GM18861 (cell line): ENCODE data around the gene VTI1A.
A peak's percentile ranks its signal among the peaks of the same experiment; 100 is the strongest.

Experiments used
- ATAC-seq: cut with Tn5 transposase; IDR thresholded peaks from one replicate; pipeline ENCODE4 v1.9.1; 2021; ENCODE audit not compliant: unreplicated experiment

The VTI1A gene

GRCh38 chr10:112503643-112504042, 56.6 kb downstream of the VTI1A start:
- ATAC-seq: no peak

- no peak for ATAC-seq
Measured at GRCh38 chr10:112507046-112507445, 60.0 kb downstream of the VTI1A start.

- ATAC-seq: no peak
Measured at GRCh38 chr10:112507988-112508387, 61.0 kb downstream of the VTI1A start.

GRCh38 chr10:112509558-112510291, 62.7 kb downstream of the VTI1A start:
- no peak for ATAC-seq

- no peak for ATAC-seq
Measured at GRCh38 chr10:112510384-112510783, 63.4 kb downstream of the VTI1A start.

- no peak for ATAC-seq
Measured at GRCh38 chr10:112512294-112512693, 65.3 kb downstream of the VTI1A start.

GRCh38 chr10:112515126-112515525, 68.1 kb downstream of the VTI1A start:
- ATAC-seq: no peak

GRCh38 chr10:112515852-112516251, 68.8 kb downstream of the VTI1A start:
- ATAC-seq: no peak

- ATAC-seq: no peak
Measured at GRCh38 chr10:112517451-112517862, 70.4 kb downstream of the VTI1A start.

- peak; percentile 87 for ATAC-seq
Measured at GRCh38 chr10:112519133-112519761, 72.2 kb downstream of the VTI1A start.

GRCh38 chr10:112520914-112521313, 73.9 kb downstream of the VTI1A start:
- no peak for ATAC-seq

- no peak for ATAC-seq
Measured at GRCh38 chr10:112524641-112525040, 77.6 kb downstream of the VTI1A start.

GRCh38 chr10:112525200-112525599, 78.2 kb downstream of the VTI1A start:
- ATAC-seq: no peak

GRCh38 chr10:112526139-112526538, 79.1 kb downstream of the VTI1A start:
- ATAC-seq: peak; percentile 91

GRCh38 chr10:112526906-112527305, 79.9 kb downstream of the VTI1A start:
- no peak for ATAC-seq

GRCh38 chr10:112528235-112528634, 81.2 kb downstream of the VTI1A start:
- no peak for ATAC-seq

GRCh38 chr10:112531421-112531820, 84.4 kb downstream of the VTI1A start:
- ATAC-seq: no peak

GRCh38 chr10:112532189-112532588, 85.2 kb downstream of the VTI1A start:
- peak; percentile 97 for ATAC-seq

- ATAC-seq: no peak
Measured at GRCh38 chr10:112532956-112533355, 85.9 kb downstream of the VTI1A start.

GRCh38 chr10:112533916-112534315, 86.9 kb downstream of the VTI1A start:
- ATAC-seq: no peak

- ATAC-seq: peak; percentile 38
Measured at GRCh38 chr10:112535531-112535951, 88.5 kb downstream of the VTI1A start.

GRCh38 chr10:112536663-112537062, 89.6 kb downstream of the VTI1A start:
- no peak for ATAC-seq

GRCh38 chr10:112538168-112538567, 91.2 kb downstream of the VTI1A start:
- ATAC-seq: no peak
